IMR-90 (cell line): ENCODE measurements around the gene DRD3. TPM values are rescaled to one million over a fixed set of nuclear protein-coding genes. Genes with fewer than 3 reads are reported as not detected.
A peak's percentile ranks its signal among the peaks of the same experiment; 100 is the strongest.

Source experiments
- ATAC-seq: fragments of 200-7000 bp; cut with Tn5 transposase; 2 replicates; pipeline ENCODE4 v1.9.1; 2020; ENCODE audit warnings: low read depth, mild to moderate bottlenecking, moderate library complexity
- BruUV-seq: library from RNA; stranded (reverse); fragments of 400-500 nt; replicated peaks from 2 replicates; lab custom pipeline; 2021; lab: Mats Ljungman, UMichigan
- CTCF ChIA-PET: fragments of 300-600 bp; formaldehyde crosslinking; extraction: SDS; loops from one replicate; lab custom pipeline; 2021; ENCODE audit warnings: antibody characterized with exemption; lab: Yijun Ruan, JAX
- POLR2A ChIA-PET: fragments of 300-600 bp; sonication (Branson Sonifier 250); formaldehyde crosslinking; loops from one replicate; lab custom pipeline; 2022; ENCODE audit warnings: antibody characterized with exemption; ENCODE audit not compliant: unreplicated experiment; lab: Charles Lee
- DNase-seq: peaks from one replicate; pipeline ENCODE4 v3.0.0; 2013
- H2AFZ ChIP-seq: replicated peaks from 2 replicates; pipeline ENCODE3; 2013; ENCODE audit warnings: low read length, mild to moderate bottlenecking; ENCODE audit not compliant: poor library complexity
- H2AK5ac ChIP-seq: 2 replicates; pipeline ENCODE4 v1.6.1; 2013; ENCODE audit warnings: low read depth, low read length, inconsistent platforms
- H2AK9ac ChIP-seq: replicated peaks from 2 replicates; pipeline ENCODE3; 2013; ENCODE audit warnings: mild to moderate bottlenecking, low read depth, low read length, moderate library complexity; ENCODE audit not compliant: poor library complexity
- H2BK120ac ChIP-seq: 2 replicates; pipeline ENCODE4 v1.6.1; 2013; ENCODE audit warnings: low read depth, low read length, inconsistent platforms
- H2BK15ac ChIP-seq: 3 replicates; pipeline ENCODE4 v1.6.1; 2013; ENCODE audit warnings: low read depth, low read length, inconsistent platforms
- H2BK20ac ChIP-seq: 2 replicates; pipeline ENCODE4 v1.6.1; 2013; ENCODE audit warnings: low read depth, mild to moderate bottlenecking, inconsistent platforms, low read length, moderate library complexity
- H2BK5ac ChIP-seq: 2 replicates; pipeline ENCODE4 v1.6.1; 2013; ENCODE audit warnings: mild to moderate bottlenecking, low read depth, low read length, inconsistent platforms; ENCODE audit not compliant: poor library complexity, severe bottlenecking
- H3K14ac ChIP-seq: replicated peaks from 2 replicates; pipeline ENCODE4 v1.6.1; 2013; ENCODE audit warnings: low read depth, low read length, inconsistent platforms
- H3K18ac ChIP-seq: 2 replicates; pipeline ENCODE4 v1.6.1; 2013; ENCODE audit warnings: low read depth, low read length, control low read depth
- H3K23ac ChIP-seq: 2 replicates; pipeline ENCODE4 v1.6.1; 2013; ENCODE audit warnings: low read depth, low read length, inconsistent platforms
- H3K27ac ChIP-seq: 2 replicates; pipeline ENCODE4 v1.5.1; 2013; ENCODE audit warnings: mild to moderate bottlenecking, control low read depth, low read length; ENCODE audit not compliant: insufficient read depth
- H3K27me3 ChIP-seq: 2 replicates; pipeline ENCODE4 v1.6.1; 2013; ENCODE audit warnings: low read length; ENCODE audit not compliant: control insufficient read depth, insufficient read depth
- H3K36me3 ChIP-seq: 2 replicates; pipeline ENCODE4 v1.6.1; 2013; ENCODE audit warnings: low read length, mixed read lengths; ENCODE audit not compliant: control insufficient read depth, insufficient read depth
- H3K4ac ChIP-seq: 2 replicates; pipeline ENCODE4 v1.6.1; 2013; ENCODE audit warnings: low read depth, low read length, inconsistent platforms
- H3K4me1 ChIP-seq: 2 replicates; pipeline ENCODE4 v1.6.1; 2013; ENCODE audit warnings: low read length, mixed read lengths; ENCODE audit not compliant: control insufficient read depth, insufficient read depth
- H3K4me2 ChIP-seq: 2 replicates; pipeline ENCODE4 v1.6.1; 2013; ENCODE audit warnings: low read depth, mild to moderate bottlenecking, control low read depth, low read length, moderate library complexity
- H3K4me3 ChIP-seq: 2 replicates; pipeline ENCODE4 v1.5.1; 2013; ENCODE audit warnings: low read depth, mild to moderate bottlenecking, control low read depth, low read length, moderate library complexity; ENCODE audit not compliant: insufficient read depth
- H3K56ac ChIP-seq: 2 replicates; pipeline ENCODE4 v1.6.1; 2013; ENCODE audit warnings: low read length, inconsistent platforms; ENCODE audit not compliant: insufficient read depth; ENCODE audit errors: extremely low read depth
- H3K79me1 ChIP-seq, 2 experiments: 2 replicates each; pipeline ENCODE4 v1.6.1; 2013; ENCODE audit warnings: low read length in 2 of 2, inconsistent platforms in 1 of 2, low read depth in 1 of 2
- H3K9ac ChIP-seq: 2 replicates; pipeline ENCODE4 v1.6.1; 2013; ENCODE audit warnings: low read depth, low read length, control low read depth
- H3K9me1 ChIP-seq: 2 replicates; pipeline ENCODE4 v1.6.1; 2013; ENCODE audit warnings: low read length, inconsistent platforms; ENCODE audit not compliant: insufficient read depth
- H3K9me3 ChIP-seq: 2 replicates; pipeline ENCODE4 v1.6.1; 2013; ENCODE audit warnings: low read length; ENCODE audit not compliant: control insufficient read depth, insufficient read depth
- H4K20me1 ChIP-seq: 2 replicates; pipeline ENCODE4 v1.6.1; 2013; ENCODE audit warnings: low read length, inconsistent platforms; ENCODE audit not compliant: insufficient read depth
- H4K5ac ChIP-seq: 2 replicates; pipeline ENCODE4 v1.6.1; 2013; ENCODE audit warnings: mild to moderate bottlenecking, low read depth, low read length, control low read depth
- H4K8ac ChIP-seq, 2 experiments: 2 replicates each; pipeline ENCODE4 v1.6.1; 2013; ENCODE audit warnings: low read depth in 2 of 2, low read length in 2 of 2, control low read depth in 1 of 2, inconsistent platforms in 1 of 2
- H4K91ac ChIP-seq: 2 replicates; pipeline ENCODE4 v1.6.1; 2013; ENCODE audit warnings: low read depth, low read length, inconsistent platforms; ENCODE audit not compliant: insufficient read depth
- FOS ChIP-seq: fragments of 150-350 bp; IDR thresholded peaks from 2 replicates; pipeline ENCODE4 v1.6.1; 2016; ENCODE audit warnings: low read depth, low read length
- MAFK ChIP-seq: IDR thresholded peaks from 2 replicates; pipeline ENCODE4 v1.6.1; 2012; ENCODE audit warnings: low read depth, low read length, improper control_type of control experiment
- NFE2L2 ChIP-seq: fragments of 150-350 bp; IDR thresholded peaks from 2 replicates; pipeline ENCODE4 v1.6.1; 2016; ENCODE audit warnings: low read depth, mild to moderate bottlenecking, low read length
- WGBS, 2 experiments: methylation state at CpG; one replicate each; pipeline versions ENCODE4 v1.1.5 to v1.1.7; 2013; ENCODE audit warnings: missing lambda C conversion rate in 2 of 2; ENCODE audit not compliant: insufficient read length in 1 of 2; ENCODE audit errors: extremely low coverage in 2 of 2; 5-methylcytosine and 5-hydroxymethylcytosine counted together
- dilution Hi-C: fragments of 300-500 bp; cut with HindIII; formaldehyde crosslinking; loops from one replicate; pipeline ENCODE4 v1.14.3; 2018; ENCODE audit warnings: low sequenced_read_pairs; ENCODE audit not compliant: unreplicated experiment
- in situ Hi-C: fragments of 300-500 bp; cut with MboI; formaldehyde crosslinking; loops from 3 replicates; pipeline ENCODE4 v1.14.3; 2019; ENCODE audit warnings: low sequenced_read_pairs, inconsistent platforms, mixed read lengths
- intact Hi-C: fragments of 100-400 bp; cut with micrococcal nuclease; formaldehyde crosslinking; loops from 2 replicates; pipeline ENCODE4 v1.10.0; 2022
- polyA plus RNA-seq, 3 experiments: library from polyadenylated mRNA; depleted of rRNA; stranded (reverse); fragments of >200 nt; gene quantifications; 2 replicates each; pipeline ENCODE4 v1.2.3, GENCODE V29; 2012; ENCODE audit warnings: low replicate concordance in 1 of 3
- total RNA-seq: library from RNA; depleted of rRNA; stranded (reverse); fragments of >200 nt; gene quantifications from 2 replicates; pipeline ENCODE4 v1.2.3, GENCODE V29; 2012

The DRD3 gene
- total and polyA plus RNA-seq, 2 of the 4 experiments (the other 2 are of a cell fraction) = not detected

GRCh38 chr3:114122027-114122709 is 56.7 kb downstream of the DRD3 start:
- no TSS peak for BruUV-seq

More at GRCh38 chr3:114122027-114122709, 56.7 kb downstream of the DRD3 start:
- peak overlapping the region; percentile 87 for H2BK20ac ChIP-seq
- H2AK9ac ChIP-seq = no peak overlapping the region
- no peaks in the 10 kb centered on the region for H3K79me1 ChIP-seq
- H3K9me1 ChIP-seq = peaks cover 9% of the 10 kb centered on the region
- H2BK5ac ChIP-seq = no peak overlapping the region
- H3K56ac ChIP-seq = no peak overlapping the region
- peak overlapping the region; percentile 0; the same call in 1 of the 2 replicates for H3K27ac ChIP-seq
- in situ Hi-C loops (no loop called here), dilution Hi-C loops (no loop called here), intact Hi-C loops (no loop called here)
- H2AFZ ChIP-seq = no peak overlapping the region
- H3K27me3 ChIP-seq = no peaks in the 10 kb centered on the region
- peak overlapping the region; percentile 22; the same call in 1 of the 2 replicates for H3K23ac ChIP-seq
- H3K4me2 ChIP-seq = peak overlapping the region; percentile 18; the same call in 1 of the 2 replicates
- peak overlapping the region; percentile 43; the same call in 1 of the 2 replicates for H3K14ac ChIP-seq
- ATAC-seq (peak; percentile 98), DNase-seq (peak; percentile 68)
- no peak for TF ChIP-seq NFE2L2
- peak; percentile 37; the same call in 1 of the 2 replicates for TF ChIP-seq FOS
- peak; percentile 54; the same call in 1 of the 2 replicates for TF ChIP-seq MAFK
- H4K5ac ChIP-seq = no peak overlapping the region
- no peak overlapping the region for H3K4me3 ChIP-seq
- no peaks in the 10 kb centered on the region for H3K36me3 ChIP-seq
- H3K9ac ChIP-seq = no peak overlapping the region
- CTCF ChIA-PET = interaction anchor here (0.6 kb wide), 3 partner anchors 10 to 1644 kb away, joined by 3 to 5 read pairs (median 4); no protein-coding TSS in a partner anchor
- H4K20me1 ChIP-seq = no peaks in the 10 kb centered on the region
- peak overlapping the region; percentile 82 for H2BK120ac ChIP-seq
- H2AK5ac ChIP-seq = peak overlapping the region; percentile 77
- POLR2A ChIA-PET = no interaction called here
- WGBS, 2 experiments = no CpG with 5 or more reads among the region's 4 CpGs
- peaks cover 7% of the 10 kb centered on the region for H3K4me1 ChIP-seq
- H4K8ac ChIP-seq = peak overlapping the region in 1 of 2 experiments; percentile 46; a peak in 1 of 4 replicates
- peak overlapping the region; percentile 87 for H3K4ac ChIP-seq
- no peaks in the 10 kb centered on the region for H3K9me3 ChIP-seq
- peak overlapping the region; percentile 40 for H3K18ac ChIP-seq
- peak overlapping the region; percentile 16; the same call in 1 of the 2 replicates for H4K91ac ChIP-seq
- H2BK15ac ChIP-seq = 0 out of 3 replicates have a peak overlapping the region, but pooled peaks have one; percentile 1
